Left ventricle myocardium inferior (tissue), 1 donor: ENCODE results near the gene ATF7. TPM values are rescaled to one million over a fixed set of nuclear protein-coding genes. Genes with fewer than 3 reads are reported as not detected.

Source experiments
- DNase-seq: peaks from one replicate; pipeline ENCODE4 v3.0.0-alpha.2; 2020
- H3K27ac ChIP-seq: fragments of 200-600 bp; replicated peaks from 2 replicates; pipeline ENCODE4 v1.8.0; 2021
- H3K27me3 ChIP-seq: fragments of 200-600 bp; 2 replicates; pipeline ENCODE4 v1.8.0; 2021; ENCODE audit warnings: low read depth
- H3K36me3 ChIP-seq: fragments of 200-600 bp; 2 replicates; pipeline ENCODE4 v1.8.0; 2021
- H3K4me1 ChIP-seq: fragments of 200-600 bp; 2 replicates; pipeline ENCODE4 v1.8.0; 2021
- H3K4me3 ChIP-seq: fragments of 200-600 bp; 2 replicates; pipeline ENCODE4 v1.8.0; 2021; ENCODE audit warnings: mild to moderate bottlenecking, moderate library complexity
- H3K9me3 ChIP-seq: fragments of 200-600 bp; replicated peaks from 2 replicates; pipeline ENCODE4 v1.8.0; 2021
- CTCF ChIP-seq: fragments of 200-600 bp; IDR thresholded peaks from 2 replicates; pipeline ENCODE4 v1.8.0; 2021; ENCODE audit warnings: antibody characterized with exemption, mild to moderate bottlenecking, borderline replicate concordance
- intact Hi-C: fragments of 100-400 bp; cut with micrococcal nuclease; formaldehyde crosslinking; loops from one replicate; pipeline ENCODE4 v1.11.0; 2022
- total RNA-seq: library from RNA; stranded (reverse); fragmentation: NEBNext Ultra II Directional; extraction: Animal tissue kit (Norgen Biotek cat#: 25700); gene quantifications from one replicate; pipeline ENCODE4 v1.2.1, GENCODE V29; 2021
- donor health status: DM: no; HTN: yes; CAD: no; lungs with severe emphysema.

The ATF7 gene
- total RNA-seq, 1 donor from 2014 or later, result 29.8 TPM

GRCh38 chr12:53461591-53461990 is 164.6 kb downstream of the ATF7 start:
- Histone ChIP-seq H3K4me3 (peak overlapping the region; percentile 34), H3K4me1 (peaks cover 89% of the 10 kb centered on the region), H3K9me3 (no peaks in the 10 kb centered on the region), H3K36me3 (peaks cover 100% of the 10 kb centered on the region), H3K27me3 (no peaks in the 10 kb centered on the region), H3K27ac (peak overlapping the region; percentile 69)
- no peak for TF ChIP-seq CTCF
- intact Hi-C loops, result no loop called here
- no peak for DNase-seq

- intact Hi-C loops, result no loop called here
- DNase-seq, result peak; percentile 43
These were observed 165.1 kb downstream of the ATF7 start for GRCh38 chr12:53461059-53461458.

GRCh38 chr12:53459097-53459496 is 167.1 kb downstream of the ATF7 start:
- Histone ChIP-seq H3K4me1 (peaks cover 89% of the 10 kb centered on the region), H3K27me3 (no peaks in the 10 kb centered on the region), H3K9me3 (no peaks in the 10 kb centered on the region), H3K4me3 (no peak overlapping the region), H3K27ac (peak overlapping the region; percentile 10), H3K36me3 (peaks cover 99% of the 10 kb centered on the region)
- no peak for TF ChIP-seq CTCF
- intact Hi-C loops, result no loop called here
- DNase-seq, result no peak

More at GRCh38 chr12:53461059-53461458, 165.1 kb downstream of the ATF7 start:
- H3K9me3 ChIP-seq, result no peaks in the 10 kb centered on the region
- peak overlapping the region; percentile 34 for H3K4me3 ChIP-seq
- no peak for TF ChIP-seq CTCF
- peaks cover 89% of the 10 kb centered on the region for H3K4me1 ChIP-seq
- H3K27me3 ChIP-seq, result no peaks in the 10 kb centered on the region
- H3K36me3 ChIP-seq, result peaks cover 100% of the 10 kb centered on the region
- peak overlapping the region; percentile 69 for H3K27ac ChIP-seq

Other genes with a start within 250 kb of the ATF7 start
- gene SP1, start 246.2 kb downstream of the ATF7 start, total RNA-seq, result 27.4 TPM
- gene AMHR2, start 202.5 kb downstream of the ATF7 start, total RNA-seq, result 0.36 TPM
- gene PRR13, start 184.6 kb downstream of the ATF7 start, total RNA-seq, result 53.1 TPM
- 530 TPM for gene PCBP2, start 174.3 kb downstream of the ATF7 start, total RNA-seq
- 4.8 TPM for gene MAP3K12, start 126.9 kb downstream of the ATF7 start, total RNA-seq
- 12.9 TPM for gene TARBP2, start 125.1 kb downstream of the ATF7 start, total RNA-seq
- not detected for gene NPFF, start 118.9 kb downstream of the ATF7 start, total RNA-seq
- gene ATP5MC2, start 49.7 kb upstream of the ATF7 start, total RNA-seq, result 534 TPM
- 201 TPM for gene CALCOCO1, start 101.1 kb upstream of the ATF7 start, total RNA-seq
- gene CISTR, start 125.6 kb upstream of the ATF7 start, total RNA-seq, result 2.1 TPM